Omental fat pad (tissue), 4 donors: ENCODE results near the gene CFAP58. TPM values are rescaled to one million over a fixed set of nuclear protein-coding genes. Genes with fewer than 3 reads are reported as not detected.

Experiments used
- ATAC-seq: fragments of 150-250 bp; one replicate; pipeline ENCODE4 v1.9.1; 2016; ENCODE audit warnings: mild to moderate bottlenecking, moderate library complexity; ENCODE audit not compliant: low FRiP score
- DNase-seq: peaks from one replicate; pipeline ENCODE4 v3.0.0-alpha.2; 2019; ENCODE audit warnings: low spot score
- total RNA-seq, 4 donors: library from RNA; depleted of rRNA; stranded (reverse); fragments of >200 nt; gene quantifications; one replicate each; pipeline ENCODE4 v1.1.0, GENCODE V29; 2016
- TF ChIP-seq, protein P1 (sequence below), 3 donors: fragments of 450-650 bp; IDR thresholded peaks; one replicate each; pipeline ENCODE4 v1.5.1; 2016 to 2017; ENCODE audit warnings: antibody characterized with exemption in 3 of 3, mild to moderate bottlenecking in 3 of 3, moderate library complexity in 2 of 3

CFAP58 gene
- total RNA-seq, 4 donors from 2014 or later, result 0.19 to 0.95 (median 0.33) TPM

DNA sequence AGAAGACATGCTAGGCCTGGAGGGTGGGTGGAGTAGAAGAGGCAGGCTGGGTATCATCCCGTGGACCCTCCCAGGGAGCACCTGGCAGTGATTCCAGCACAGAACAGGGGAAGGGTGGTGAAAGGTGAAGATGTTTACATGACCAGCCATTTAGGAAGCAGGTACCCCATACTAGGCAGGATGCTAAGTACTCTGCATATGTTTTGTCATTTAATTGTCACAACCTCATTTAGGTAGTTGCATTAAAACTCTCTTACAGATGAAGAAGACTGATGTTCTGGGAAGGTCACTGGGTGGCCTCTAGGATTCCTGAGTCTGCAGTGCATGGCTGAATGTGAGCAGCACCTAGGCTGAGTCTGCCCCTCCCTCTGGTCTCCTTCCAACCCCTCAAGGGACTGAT, 30.5 kb upstream of the CFAP58 start:
- ATAC-seq (no peak), DNase-seq (no peak)
- TF ChIP-seq, protein P1, sequence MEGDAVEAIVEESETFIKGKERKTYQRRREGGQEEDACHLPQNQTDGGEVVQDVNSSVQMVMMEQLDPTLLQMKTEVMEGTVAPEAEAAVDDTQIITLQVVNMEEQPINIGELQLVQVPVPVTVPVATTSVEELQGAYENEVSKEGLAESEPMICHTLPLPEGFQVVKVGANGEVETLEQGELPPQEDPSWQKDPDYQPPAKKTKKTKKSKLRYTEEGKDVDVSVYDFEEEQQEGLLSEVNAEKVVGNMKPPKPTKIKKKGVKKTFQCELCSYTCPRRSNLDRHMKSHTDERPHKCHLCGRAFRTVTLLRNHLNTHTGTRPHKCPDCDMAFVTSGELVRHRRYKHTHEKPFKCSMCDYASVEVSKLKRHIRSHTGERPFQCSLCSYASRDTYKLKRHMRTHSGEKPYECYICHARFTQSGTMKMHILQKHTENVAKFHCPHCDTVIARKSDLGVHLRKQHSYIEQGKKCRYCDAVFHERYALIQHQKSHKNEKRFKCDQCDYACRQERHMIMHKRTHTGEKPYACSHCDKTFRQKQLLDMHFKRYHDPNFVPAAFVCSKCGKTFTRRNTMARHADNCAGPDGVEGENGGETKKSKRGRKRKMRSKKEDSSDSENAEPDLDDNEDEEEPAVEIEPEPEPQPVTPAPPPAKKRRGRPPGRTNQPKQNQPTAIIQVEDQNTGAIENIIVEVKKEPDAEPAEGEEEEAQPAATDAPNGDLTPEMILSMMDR (IDR thresholded peaks at IDR 0.05), result no peak

- DNase-seq, result no peak
- TF ChIP-seq, protein P1 (IDR thresholded peaks at IDR 0.05), result no peak
- ATAC-seq, result no peak
Observed at GRCh38 chr10:104323760-104324201, 29.9 kb upstream of the CFAP58 start.

DNA sequence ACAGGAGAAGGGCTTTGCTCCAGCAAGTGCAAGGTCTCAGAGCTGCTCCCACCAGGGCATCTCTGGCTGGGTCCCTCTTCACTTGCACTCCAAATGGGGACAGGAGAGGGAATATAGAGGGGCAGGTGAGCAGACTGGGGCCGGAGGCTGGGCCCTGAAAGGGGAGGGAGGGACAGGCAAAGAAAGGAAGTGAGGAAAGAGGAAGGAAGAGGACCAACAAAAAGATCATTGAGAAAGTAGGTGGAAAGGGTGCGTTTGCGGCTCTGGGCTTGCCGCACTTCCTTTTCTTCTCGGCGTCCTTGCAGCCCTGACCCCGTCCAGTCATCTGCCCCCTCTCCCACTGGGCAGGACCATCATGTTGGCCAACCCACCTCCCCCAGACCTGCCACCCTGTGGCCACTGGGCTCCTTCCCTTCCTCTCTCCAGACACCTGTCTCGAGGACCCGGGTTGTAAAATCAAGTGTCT, 29.4 kb upstream of the CFAP58 start:
- ATAC-seq (no peak), DNase-seq (no peak)
- TF ChIP-seq, protein P1 (IDR thresholded peaks at IDR 0.05), result no peak

DNA sequence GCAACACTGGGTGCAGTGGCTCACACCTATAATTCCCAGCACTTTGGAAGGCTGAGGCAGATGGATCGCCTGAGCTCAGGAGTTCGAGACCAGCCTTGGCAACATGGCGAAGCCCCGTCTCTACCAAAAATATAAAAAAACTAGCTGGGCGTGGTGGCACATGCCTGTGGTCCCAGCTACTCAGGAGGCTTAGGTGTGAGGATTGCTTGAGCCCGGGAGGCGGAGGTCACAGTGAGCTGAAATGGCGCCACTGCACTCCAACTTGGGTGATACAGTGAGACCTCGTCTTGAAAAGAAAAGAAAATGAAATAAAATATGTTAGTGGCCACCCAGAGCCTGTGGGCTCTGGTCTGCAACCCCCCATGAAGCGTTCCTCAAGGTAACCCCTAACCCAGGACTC, 28.7 kb upstream of the CFAP58 start:
- no peak for ATAC-seq
- DNase-seq, result no peak
- TF ChIP-seq, protein P1 (IDR thresholded peaks at IDR 0.05), result no peak

- TF ChIP-seq, protein P1 (IDR thresholded peaks at IDR 0.05), result no peak
- DNase-seq (no peak), ATAC-seq (no peak)
Observed at GRCh38 chr10:104325436-104326435, 27.9 kb upstream of the CFAP58 start.

GRCh38 chr10:104326991-104327610, 26.5 kb upstream of the CFAP58 start:
- DNase-seq, result no peak
- ATAC-seq, result no peak
- TF ChIP-seq, protein P1 (IDR thresholded peaks at IDR 0.05), result no peak
